HCT116 (cell line): ENCODE results near the gene EGFL8. TPM values are rescaled to one million over a fixed set of nuclear protein-coding genes. Genes with fewer than 3 reads are reported as not detected.
A peak's percentile ranks its signal among the peaks of the same experiment; 100 is the strongest.

ENCODE experiments used
- ATAC-seq: fragments of 200-7000 bp; cut with Tn5 transposase; 2 replicates; pipeline ENCODE4 v1.9.1; 2020; ENCODE audit warnings: mild to moderate bottlenecking, moderate library complexity
- BruUV-seq: library from RNA; stranded (reverse); fragments of 400-500 nt; replicated peaks from 2 replicates; lab custom pipeline; 2021; lab: Mats Ljungman, UMichigan
- CTCF ChIA-PET: fragments of 300-600 bp; sonication (Branson Sonifier 250); formaldehyde crosslinking; loops from one replicate; lab custom pipeline; 2021; ENCODE audit warnings: antibody characterized with exemption; lab: Charles Lee
- POLR2A ChIA-PET: fragments of 300-600, 350-600 bp; sonication (Branson Sonifier 250); formaldehyde crosslinking; loops from one replicate; lab custom pipeline; 2021; ENCODE audit warnings: antibody characterized with exemption; lab: Charles Lee
- RAD21 ChIA-PET, 2 experiments: fragments of 300-600 bp; sonication (Branson Sonifier 250); formaldehyde crosslinking; loops; one replicate each; lab custom pipeline; 2023; ENCODE audit warnings: low total read pairs in 2 of 2; ENCODE audit not compliant: uncharacterized antibody in 2 of 2, unreplicated experiment in 2 of 2, low non-redundant PET in 1 of 2; lab: Charles Lee
- DNase-seq: peaks from one replicate; pipeline ENCODE4 v3.0.0-alpha.2; 2010; ENCODE audit warnings: low read depth, low spot score
- H2AFZ ChIP-seq: fragments of 200-600 bp; shearing (Covaris generic), sonication (generic); 2 replicates; pipeline ENCODE4 v1.6.1; 2017; ENCODE audit warnings: low read depth, mixed run types, mixed read lengths, antibody characterized with exemption, low read length; ENCODE audit not compliant: poor library complexity, severe bottlenecking
- H3K27ac ChIP-seq: 2 replicates; pipeline ENCODE4 v1.5.1; 2012; ENCODE audit warnings: low read depth, low read length
- H3K27me3 ChIP-seq: fragments of 200-600 bp; sonication (generic); 2 replicates; pipeline ENCODE4 v1.6.1; 2016; ENCODE audit warnings: mixed run types, low read length, mixed read lengths; ENCODE audit not compliant: insufficient read depth
- H3K36me3 ChIP-seq, 2 experiments: fragments of 200-500 bp in 1 of 2; fragments of 200-600 bp in 1 of 2; sonication (Bioruptor generic) in 1 of 2; sonication (generic) in 1 of 2; 2 replicates each; pipeline versions ENCODE4 v1.5.1 to v1.6.1; 2014 to 2016; ENCODE audit warnings: low read length in 2 of 2, inconsistent platforms in 1 of 2, mixed read lengths in 1 of 2, mixed run types in 1 of 2; ENCODE audit not compliant: insufficient read depth in 2 of 2, control insufficient read depth in 1 of 2
- H3K4me1 ChIP-seq, 2 experiments: fragments of 200-600 bp in 1 of 2; sonication (generic) in 1 of 2; 2 replicates each; pipeline versions ENCODE4 v1.5.1 to v1.6.1; 2012 to 2017; ENCODE audit warnings: low read length in 2 of 2, inconsistent platforms in 1 of 2, mild to moderate bottlenecking in 1 of 2, mixed read lengths in 1 of 2, mixed run types in 1 of 2, moderate library complexity in 1 of 2; ENCODE audit not compliant: insufficient read depth in 2 of 2, control insufficient read depth in 1 of 2
- H3K4me2 ChIP-seq: fragments of 200-600 bp; sonication (generic); 2 replicates; pipeline ENCODE4 v1.6.1; 2017; ENCODE audit warnings: mixed run types, low read length, mixed read lengths
- H3K4me3 ChIP-seq, 2 experiments: fragments of 200-600 bp in 1 of 2; sonication (generic) in 1 of 2; replicated peaks in 1 of 2; 2 replicates each; pipeline ENCODE4 v1.5.1; 2011 to 2016; ENCODE audit warnings: low read length in 2 of 2, control low read depth in 1 of 2, low read depth in 1 of 2, mild to moderate bottlenecking in 1 of 2, mixed read lengths in 1 of 2, mixed run types in 1 of 2
- H3K79me2 ChIP-seq: fragments of 200-600 bp; sonication (generic); 2 replicates; pipeline ENCODE4 v1.6.1; 2017; ENCODE audit warnings: mild to moderate bottlenecking, mixed run types, low read length, moderate library complexity, mixed read lengths; ENCODE audit not compliant: insufficient read depth
- H3K9ac ChIP-seq: fragments of 200-600 bp; sonication (generic); 2 replicates; pipeline ENCODE4 v1.6.1; 2016; ENCODE audit warnings: low read length, mixed read lengths
- H3K9me2 ChIP-seq: fragments of 200-600 bp; sonication (generic), shearing (Covaris generic); 2 replicates; pipeline ENCODE4 v1.6.1; 2017; ENCODE audit warnings: mixed run types, mild to moderate bottlenecking, moderate library complexity; ENCODE audit not compliant: insufficient read depth
- H3K9me3 ChIP-seq, 2 experiments: fragments of 200-500 bp in 1 of 2; fragments of 200-600 bp in 1 of 2; sonication (Bioruptor generic) in 1 of 2; sonication (generic) in 1 of 2; 2 replicates each; pipeline ENCODE4 v1.6.1; 2014 to 2017; ENCODE audit warnings: low read length in 2 of 2, mixed read lengths in 2 of 2, inconsistent platforms in 1 of 2, low read depth in 1 of 2, mild to moderate bottlenecking in 1 of 2, mixed run types in 1 of 2, moderate library complexity in 1 of 2; ENCODE audit not compliant: control insufficient read depth in 1 of 2, insufficient read depth in 1 of 2
- H4K20me1 ChIP-seq: fragments of 200-600 bp; sonication (generic), shearing (Covaris generic); 2 replicates; pipeline ENCODE4 v1.6.1; 2017; ENCODE audit warnings: mixed run types, mild to moderate bottlenecking, moderate library complexity; ENCODE audit not compliant: insufficient read depth
- CEBPB ChIP-seq: IDR thresholded peaks from 2 replicates; pipeline ENCODE4 v1.6.1; 2012; ENCODE audit warnings: low read depth
- POLR2A ChIP-seq: IDR thresholded peaks from 2 replicates; pipeline ENCODE4 v1.7.0; 2011; ENCODE audit warnings: borderline replicate concordance; ENCODE audit not compliant: insufficient read depth, insufficient read length; ENCODE audit errors: extremely low read depth
- POLR2AphosphoS5 ChIP-seq: IDR thresholded peaks from 2 replicates; pipeline ENCODE4 v1.6.1; 2011; ENCODE audit warnings: mild to moderate bottlenecking, low read depth, low read length, moderate library complexity
- REST ChIP-seq: IDR thresholded peaks from 2 replicates; pipeline ENCODE4 v1.6.1; 2012; ENCODE audit warnings: low read depth
- SIN3A ChIP-seq: IDR thresholded peaks from 2 replicates; pipeline ENCODE4 v1.6.1; 2012; ENCODE audit warnings: low read depth
- TCF7L2 ChIP-seq: IDR thresholded peaks from 2 replicates; pipeline ENCODE4 v1.7.0; 2011; ENCODE audit warnings: borderline replicate concordance, inconsistent platforms; ENCODE audit not compliant: insufficient read depth, insufficient read length; ENCODE audit errors: extremely low read depth
- intact Hi-C: fragments of 100-400 bp; cut with micrococcal nuclease; formaldehyde crosslinking; loops from 2 replicates; pipeline ENCODE4 v1.10.0; 2022
- total RNA-seq: library from RNA; stranded (reverse); gene quantifications from one replicate; pipeline ENCODE4 v1.2.1, GENCODE V29; 2021; ENCODE audit not compliant: unreplicated experiment

Gene EGFL8
- total RNA-seq, 1 experiment from 2014 or later = 29.0 TPM

DNA sequence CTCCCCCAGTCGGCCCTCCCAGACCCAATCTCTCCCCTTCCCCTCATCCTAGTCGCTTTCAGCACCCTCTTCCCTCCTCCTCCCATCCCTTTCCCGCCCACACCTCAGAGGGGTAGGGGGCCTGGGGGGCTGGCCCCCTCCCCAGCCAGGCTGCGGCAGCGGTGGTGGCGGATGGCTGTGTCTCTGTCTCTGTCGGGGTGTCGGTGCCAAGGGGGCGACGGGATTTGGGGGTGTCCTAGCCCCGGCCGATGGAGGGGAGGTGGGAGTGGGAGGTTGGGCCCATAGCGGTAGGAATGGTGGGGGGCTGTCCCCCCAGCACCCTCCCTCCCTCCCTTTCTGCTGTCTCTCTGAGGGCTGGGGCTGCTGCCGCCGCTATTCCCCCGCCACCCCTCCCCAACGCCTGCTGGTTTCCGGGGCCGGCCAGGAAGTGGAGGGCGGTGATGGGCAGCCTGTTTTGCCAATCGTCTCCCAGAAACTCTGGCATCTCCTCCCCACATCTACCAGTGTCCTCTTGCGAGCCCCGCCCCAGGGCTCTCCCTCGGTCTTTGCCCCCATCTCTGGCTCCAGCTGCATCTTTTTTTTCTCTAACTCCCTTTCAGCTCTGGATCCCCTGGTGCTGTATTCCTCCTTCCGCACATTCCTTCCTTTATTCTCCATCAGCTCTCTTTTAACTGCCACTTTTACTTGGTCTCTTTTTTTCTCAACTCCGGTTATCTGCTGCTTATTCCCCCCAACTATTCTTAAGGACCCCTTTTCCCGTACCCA is 11.5 kb downstream of the EGFL8 start, which contains the start of gene AGPAT1:
Gene AGPAT1, minus strand, starts transcription at position 374 of the 765 bp plus-strand sequence. CDS start 4,588 bp downstream, outside the sequence.
- RAD21 ChIA-PET = no interaction called here
- TF ChIP-seq REST = no peak
- TF ChIP-seq TCF7L2 = no peak
- no peak for TF ChIP-seq CEBPB
- peak; percentile 73 for TF ChIP-seq POLR2A
- TF ChIP-seq SIN3A = no peak
- TF ChIP-seq POLR2AphosphoS5 = peak; percentile 88
- ATAC-seq = peak; percentile 70
- peaks cover 24 to 52% of the 10 kb centered on the region in 2 experiments for H3K4me1 ChIP-seq
- intact Hi-C loops = no loop called here
- no peaks in the 10 kb centered on the region for H3K9me2 ChIP-seq
- no peaks in the 10 kb centered on the region for H3K9me3 ChIP-seq
- no peak within 1 kb of the TSS for H2AFZ ChIP-seq
- POLR2A ChIA-PET = interaction anchor here (1.8 to 2.2 kb wide), 3 partner anchors 12 to 20 kb away, joined by 5 to 10 read pairs (median 6); partner anchors contain the start of genes EGFL8 and GPSM3
- peak within 1 kb of the TSS; percentile 76 for H3K27ac ChIP-seq
- peak within 1 kb of the TSS; percentile 97 for H3K4me2 ChIP-seq
- DNase-seq = peak; percentile 90
- peak within 1 kb of the TSS; percentile 90 for H3K9ac ChIP-seq
- CTCF ChIA-PET = interaction anchor here (0.9 kb wide), 1 partner anchor 57 kb away, joined by 4 read pairs; no protein-coding TSS in a partner anchor
- no peaks in the 10 kb centered on the region for H3K27me3 ChIP-seq
- H3K4me3 ChIP-seq = peak within 1 kb of the TSS; percentile 93 to 98
- BruUV-seq = no TSS peak
- H3K36me3 ChIP-seq = peaks cover under 1 to 4% of the 10 kb centered on the region in 2 experiments; a peak in 2 of 4 replicates
- no peaks in the 10 kb centered on the region for H4K20me1 ChIP-seq
- H3K79me2 ChIP-seq = peaks cover 24% of the 10 kb centered on the region
